Measurements from ENCODE around the gene OMG. TPM values are rescaled to one million over a fixed set of nuclear protein-coding genes. Genes with fewer than 3 reads are reported as not detected.
"Not testable (repeated sequence)": the region's sequence is repeated elsewhere in the genome, so short reads cannot be mapped to it uniquely, and the experiment has no call there.

Gene OMG
- total and polyA plus RNA-seq, 4 donors, result 0.65 TPM; not detected in 3

- no peaks in the 10 kb centered on the region for H3K36me3 ChIP-seq (ENCODE audit: control insufficient read depth in 1 of 2, insufficient read depth in 2 of 2, low read length in 1 of 2)
- no peaks in the 10 kb centered on the region for H3K27me3 ChIP-seq (ENCODE audit: control insufficient read depth in 1 of 2, insufficient read depth in 2 of 2, low read length in 1 of 2)
- H3K27ac ChIP-seq (ENCODE audit: low read depth in 1 of 2, low read length in 2 of 2), result no peak overlapping the region
- no peak overlapping the region for H3K4me3 ChIP-seq (ENCODE audit: low read length in 2 of 2)
- no peaks in the 10 kb centered on the region for H3K9me3 ChIP-seq (ENCODE audit: control insufficient read depth, low read length)
- 80 to 83% methylated on average over 3 of the region's 3 CpGs for WGBS, 2 donors
- no peak for DNase-seq
- ATAC-seq (ENCODE audit: low FRiP score), result no peak
- peaks cover 0 to 4% of the 10 kb centered on the region in 2 donors for H3K4me1 ChIP-seq (ENCODE audit: control insufficient read depth in 1 of 2, insufficient read depth in 2 of 2, low read length in 2 of 2)
- intact Hi-C loops (cut with DNase I), result no loop called here
Measured at GRCh38 chr17:31294820-31295488, 2.1 kb downstream of the OMG start.

GRCh38 chr17:31294231-31294630, 2.8 kb downstream of the OMG start:
- Histone ChIP-seq H3K4me3 (ENCODE audit: low read length in 2 of 2) (no peak overlapping the region), H3K36me3 (ENCODE audit: control insufficient read depth in 1 of 2, insufficient read depth in 2 of 2, low read length in 1 of 2) (no peaks in the 10 kb centered on the region), H3K4me1 (ENCODE audit: control insufficient read depth in 1 of 2, insufficient read depth in 2 of 2, low read length in 2 of 2) (peaks cover 0 to 4% of the 10 kb centered on the region in 2 donors), H3K27me3 (ENCODE audit: control insufficient read depth in 1 of 2, insufficient read depth in 2 of 2, low read length in 1 of 2) (no peaks in the 10 kb centered on the region), H3K27ac (ENCODE audit: low read depth in 1 of 2, low read length in 2 of 2) (no peak overlapping the region), H3K9me3 (ENCODE audit: control insufficient read depth, low read length) (no peaks in the 10 kb centered on the region)
- intact Hi-C loops (cut with DNase I), result no loop called here
- no peak for DNase-seq
- WGBS, 2 donors, result 94 to 96% methylated on average over 3 of the region's 3 CpGs
- ATAC-seq (ENCODE audit: low FRiP score), result no peak

GRCh38 chr17:31293581-31293980, 3.5 kb downstream of the OMG start:
- 93 to 97% methylated on average over 2 of the region's 2 CpGs for WGBS, 2 donors
- Histone ChIP-seq H3K4me1 (ENCODE audit: control insufficient read depth in 1 of 2, insufficient read depth in 2 of 2, low read length in 2 of 2) (peaks cover 0 to 4% of the 10 kb centered on the region in 2 donors), H3K9me3 (ENCODE audit: control insufficient read depth, low read length) (no peaks in the 10 kb centered on the region), H3K27me3 (ENCODE audit: control insufficient read depth in 1 of 2, insufficient read depth in 2 of 2, low read length in 1 of 2) (no peaks in the 10 kb centered on the region), H3K36me3 (ENCODE audit: control insufficient read depth in 1 of 2, insufficient read depth in 2 of 2, low read length in 1 of 2) (no peaks in the 10 kb centered on the region), H3K4me3 (ENCODE audit: low read length in 2 of 2) (no peak overlapping the region), H3K27ac (ENCODE audit: low read depth in 1 of 2, low read length in 2 of 2) (no peak overlapping the region)
- ATAC-seq (ENCODE audit: low FRiP score) (no peak), DNase-seq (no peak)
- intact Hi-C loops (cut with DNase I), result no loop called here

- no peaks in the 10 kb centered on the region for H3K9me3 ChIP-seq (ENCODE audit: control insufficient read depth, low read length)
- DNase-seq (no peak), ATAC-seq (ENCODE audit: low FRiP score) (no peak)
- H3K27ac ChIP-seq (ENCODE audit: low read depth in 1 of 2, low read length in 2 of 2), result no peak overlapping the region
- peaks cover 0 to 4% of the 10 kb centered on the region in 2 donors for H3K4me1 ChIP-seq (ENCODE audit: control insufficient read depth in 1 of 2, insufficient read depth in 2 of 2, low read length in 2 of 2)
- H3K36me3 ChIP-seq (ENCODE audit: control insufficient read depth in 1 of 2, insufficient read depth in 2 of 2, low read length in 1 of 2), result no peaks in the 10 kb centered on the region
- H3K27me3 ChIP-seq (ENCODE audit: control insufficient read depth in 1 of 2, insufficient read depth in 2 of 2, low read length in 1 of 2), result no peaks in the 10 kb centered on the region
- intact Hi-C loops (cut with DNase I), result no loop called here
- no peak overlapping the region for H3K4me3 ChIP-seq (ENCODE audit: low read length in 2 of 2)
Measured at GRCh38 chr17:31291820-31292219, 5.2 kb downstream of the OMG start.

- Histone ChIP-seq H3K4me1 (ENCODE audit: control insufficient read depth in 1 of 2, insufficient read depth in 2 of 2, low read length in 2 of 2) (peaks cover 0 to 3% of the 10 kb centered on the region in 2 donors), H3K27ac (ENCODE audit: low read depth in 1 of 2, low read length in 2 of 2) (no peak overlapping the region), H3K9me3 (ENCODE audit: control insufficient read depth, low read length) (no peaks in the 10 kb centered on the region), H3K4me3 (ENCODE audit: low read length in 2 of 2) (no peak overlapping the region), H3K27me3 (ENCODE audit: control insufficient read depth in 1 of 2, insufficient read depth in 2 of 2, low read length in 1 of 2) (no peaks in the 10 kb centered on the region), H3K36me3 (ENCODE audit: control insufficient read depth in 1 of 2, insufficient read depth in 2 of 2, low read length in 1 of 2) (no peaks in the 10 kb centered on the region)
- WGBS, 2 donors, result 53 to 61% methylated on average over 3 of the region's 3 CpGs
- DNase-seq (no peak), ATAC-seq (ENCODE audit: low FRiP score) (no peak)
- intact Hi-C loops (cut with DNase I), result no loop called here
Measured at GRCh38 chr17:31289790-31290189, 7.2 kb downstream of the OMG start.

GRCh38 chr17:31287932-31288331, 9.1 kb downstream of the OMG start:
- ATAC-seq (ENCODE audit: low FRiP score); H3K27me3 ChIP-seq (ENCODE audit: control insufficient read depth in 1 of 2, insufficient read depth in 2 of 2, low read length in 1 of 2); H3K36me3 ChIP-seq (ENCODE audit: control insufficient read depth in 1 of 2, insufficient read depth in 2 of 2, low read length in 1 of 2); H3K4me1 ChIP-seq (ENCODE audit: control insufficient read depth in 1 of 2, insufficient read depth in 2 of 2, low read length in 2 of 2); DNase-seq; H3K4me3 ChIP-seq (ENCODE audit: low read length in 2 of 2); intact Hi-C loops (cut with DNase I); H3K9me3 ChIP-seq (ENCODE audit: control insufficient read depth, low read length); H3K27ac ChIP-seq (ENCODE audit: low read depth in 1 of 2, low read length in 2 of 2): not testable (repeated sequence)
- 20% methylated on average over 1 of the region's 1 CpG; no CpG with 5 or more reads in 1 of the 2 donors for WGBS, 2 donors

GRCh38 chr17:31286587-31286986, 10.5 kb downstream of the OMG start:
- no peak for ATAC-seq (ENCODE audit: low FRiP score)
- DNase-seq, result no peak
- Histone ChIP-seq H3K27me3 (ENCODE audit: control insufficient read depth in 1 of 2, insufficient read depth in 2 of 2, low read length in 1 of 2) (no peaks in the 10 kb centered on the region), H3K36me3 (ENCODE audit: control insufficient read depth in 1 of 2, insufficient read depth in 2 of 2, low read length in 1 of 2) (no peaks in the 10 kb centered on the region), H3K4me3 (ENCODE audit: low read length in 2 of 2) (no peak overlapping the region), H3K9me3 (ENCODE audit: control insufficient read depth, low read length) (no peaks in the 10 kb centered on the region), H3K27ac (ENCODE audit: low read depth in 1 of 2, low read length in 2 of 2) (no peak overlapping the region), H3K4me1 (ENCODE audit: control insufficient read depth in 1 of 2, insufficient read depth in 2 of 2, low read length in 2 of 2) (no peaks in the 10 kb centered on the region)
- intact Hi-C loops (cut with DNase I), result no loop called here
- 91 to 97% methylated on average over 1 of the region's 1 CpG for WGBS, 2 donors

- no peaks in the 10 kb centered on the region for H3K27me3 ChIP-seq (ENCODE audit: control insufficient read depth in 1 of 2, insufficient read depth in 2 of 2, low read length in 1 of 2)
Measured at GRCh38 chr17:31283841-31284240, 13.2 kb downstream of the OMG start.

GRCh38 chr17:31281061-31281460, 16.0 kb downstream of the OMG start:
- Histone ChIP-seq H3K4me1 (ENCODE audit: control insufficient read depth in 1 of 2, insufficient read depth in 2 of 2, low read length in 2 of 2) (no peaks in the 10 kb centered on the region), H3K27me3 (ENCODE audit: control insufficient read depth in 1 of 2, insufficient read depth in 2 of 2, low read length in 1 of 2) (no peaks in the 10 kb centered on the region), H3K27ac (ENCODE audit: low read depth in 1 of 2, low read length in 2 of 2) (no peak overlapping the region), H3K4me3 (ENCODE audit: low read length in 2 of 2) (no peak overlapping the region), H3K9me3 (ENCODE audit: control insufficient read depth, low read length) (no peaks in the 10 kb centered on the region), H3K36me3 (ENCODE audit: control insufficient read depth in 1 of 2, insufficient read depth in 2 of 2, low read length in 1 of 2) (peaks cover 2 to 7% of the 10 kb centered on the region in 2 donors)
- no peak for ATAC-seq (ENCODE audit: low FRiP score)
- no peak for DNase-seq
- intact Hi-C loops (cut with DNase I), result loop anchor here in 1 of 2 donors (2.0 kb wide), 1 partner anchor 56 kb away; no protein-coding TSS in a partner anchor
- 92 to 95% methylated on average over 2 of the region's 2 CpGs for WGBS, 2 donors

More at GRCh38 chr17:31283841-31284240, 13.2 kb downstream of the OMG start:
- H3K36me3 ChIP-seq (ENCODE audit: control insufficient read depth in 1 of 2, insufficient read depth in 2 of 2, low read length in 1 of 2), result no peaks in the 10 kb centered on the region
- intact Hi-C loops (cut with DNase I), result no loop called here
- DNase-seq, result no peak
- no peak overlapping the region for H3K27ac ChIP-seq (ENCODE audit: low read depth in 1 of 2, low read length in 2 of 2)
- no peak for ATAC-seq (ENCODE audit: low FRiP score)
- no peak overlapping the region for H3K4me3 ChIP-seq (ENCODE audit: low read length in 2 of 2)
- no peaks in the 10 kb centered on the region for H3K9me3 ChIP-seq (ENCODE audit: control insufficient read depth, low read length)
- no peaks in the 10 kb centered on the region for H3K4me1 ChIP-seq (ENCODE audit: control insufficient read depth in 1 of 2, insufficient read depth in 2 of 2, low read length in 2 of 2)
